PFSK-1 (cell line): Measurements from ENCODE around the gene TASP1.

Experiments used
- FOXP2 ChIP-seq: optimal IDR thresholded peaks from 2 replicates; pipeline ENCODE3; 2011; ENCODE audit warnings: borderline replicate concordance, control low read depth, inconsistent platforms; ENCODE audit not compliant: insufficient read depth; ENCODE audit errors: extremely low read length, extremely low read depth
- POLR2AphosphoS5 ChIP-seq: IDR thresholded peaks from 2 replicates; pipeline ENCODE4 v1.6.1; 2012; ENCODE audit warnings: low read depth, mild to moderate bottlenecking, control low read depth, low read length, moderate library complexity
- SIN3A ChIP-seq: IDR thresholded peaks from 2 replicates; pipeline ENCODE4 v1.6.1; 2012; ENCODE audit warnings: mild to moderate bottlenecking, low read length, moderate library complexity, borderline replicate concordance; ENCODE audit not compliant: insufficient read depth
- TAF1 ChIP-seq: IDR thresholded peaks from 2 replicates; pipeline ENCODE4 v1.6.1; 2012; ENCODE audit warnings: low read length, control low read depth, borderline replicate concordance; ENCODE audit not compliant: insufficient read depth
- TF ChIP-seq, protein P1 (sequence below), 2 experiments: IDR thresholded peaks; 2 replicates each; pipeline versions ENCODE4 v1.6.1 to v1.8.0; 2011 to 2012; ENCODE audit warnings: low read depth in 2 of 2, low read length in 2 of 2, control low read depth in 1 of 2, inconsistent platforms in 1 of 2, mild to moderate bottlenecking in 1 of 2, moderate library complexity in 1 of 2; ENCODE audit not compliant: insufficient read depth in 1 of 2

Gene TASP1

DNA sequence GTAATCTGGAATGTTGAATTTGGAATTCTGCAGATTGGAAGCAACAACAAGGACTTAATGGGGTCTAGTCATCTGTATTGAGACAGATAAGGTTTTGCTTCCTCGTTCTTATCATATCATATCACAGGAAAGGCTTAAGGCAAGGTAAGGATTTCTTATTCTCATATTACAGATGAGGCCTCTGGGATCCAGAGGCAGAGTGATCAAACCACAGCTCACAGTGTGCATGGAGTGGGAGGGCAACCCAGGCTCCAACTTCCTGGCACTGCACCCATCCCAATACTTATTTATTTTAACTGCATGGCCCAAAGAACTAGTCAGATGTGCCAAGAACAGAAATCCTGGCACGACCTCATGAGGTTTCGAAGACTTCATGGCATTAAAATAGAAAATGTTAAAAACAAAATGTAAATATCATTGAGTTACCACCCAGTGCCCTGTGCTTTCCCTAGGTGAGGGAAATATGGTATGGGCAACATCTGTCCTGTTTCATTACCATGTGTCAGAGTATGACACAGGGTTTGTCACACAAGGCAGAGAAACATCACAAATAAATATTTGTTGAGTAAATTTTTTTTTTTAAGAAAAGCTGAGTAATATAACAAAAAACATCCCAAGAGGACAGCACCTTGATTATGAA is 225.8 kb downstream of the TASP1 start:
- TF ChIP-seq POLR2AphosphoS5 (no peak), FOXP2 (no peak), SIN3A (no peak), TAF1 (no peak)
- TF ChIP-seq, protein P1, sequence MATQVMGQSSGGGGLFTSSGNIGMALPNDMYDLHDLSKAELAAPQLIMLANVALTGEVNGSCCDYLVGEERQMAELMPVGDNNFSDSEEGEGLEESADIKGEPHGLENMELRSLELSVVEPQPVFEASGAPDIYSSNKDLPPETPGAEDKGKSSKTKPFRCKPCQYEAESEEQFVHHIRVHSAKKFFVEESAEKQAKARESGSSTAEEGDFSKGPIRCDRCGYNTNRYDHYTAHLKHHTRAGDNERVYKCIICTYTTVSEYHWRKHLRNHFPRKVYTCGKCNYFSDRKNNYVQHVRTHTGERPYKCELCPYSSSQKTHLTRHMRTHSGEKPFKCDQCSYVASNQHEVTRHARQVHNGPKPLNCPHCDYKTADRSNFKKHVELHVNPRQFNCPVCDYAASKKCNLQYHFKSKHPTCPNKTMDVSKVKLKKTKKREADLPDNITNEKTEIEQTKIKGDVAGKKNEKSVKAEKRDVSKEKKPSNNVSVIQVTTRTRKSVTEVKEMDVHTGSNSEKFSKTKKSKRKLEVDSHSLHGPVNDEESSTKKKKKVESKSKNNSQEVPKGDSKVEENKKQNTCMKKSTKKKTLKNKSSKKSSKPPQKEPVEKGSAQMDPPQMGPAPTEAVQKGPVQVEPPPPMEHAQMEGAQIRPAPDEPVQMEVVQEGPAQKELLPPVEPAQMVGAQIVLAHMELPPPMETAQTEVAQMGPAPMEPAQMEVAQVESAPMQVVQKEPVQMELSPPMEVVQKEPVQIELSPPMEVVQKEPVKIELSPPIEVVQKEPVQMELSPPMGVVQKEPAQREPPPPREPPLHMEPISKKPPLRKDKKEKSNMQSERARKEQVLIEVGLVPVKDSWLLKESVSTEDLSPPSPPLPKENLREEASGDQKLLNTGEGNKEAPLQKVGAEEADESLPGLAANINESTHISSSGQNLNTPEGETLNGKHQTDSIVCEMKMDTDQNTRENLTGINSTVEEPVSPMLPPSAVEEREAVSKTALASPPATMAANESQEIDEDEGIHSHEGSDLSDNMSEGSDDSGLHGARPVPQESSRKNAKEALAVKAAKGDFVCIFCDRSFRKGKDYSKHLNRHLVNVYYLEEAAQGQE (IDR thresholded peaks at IDR 0.05; ENCODE audit: insufficient read depth in 1 of 2, low read depth in 2 of 2, low read length in 2 of 2), result no peak

DNA sequence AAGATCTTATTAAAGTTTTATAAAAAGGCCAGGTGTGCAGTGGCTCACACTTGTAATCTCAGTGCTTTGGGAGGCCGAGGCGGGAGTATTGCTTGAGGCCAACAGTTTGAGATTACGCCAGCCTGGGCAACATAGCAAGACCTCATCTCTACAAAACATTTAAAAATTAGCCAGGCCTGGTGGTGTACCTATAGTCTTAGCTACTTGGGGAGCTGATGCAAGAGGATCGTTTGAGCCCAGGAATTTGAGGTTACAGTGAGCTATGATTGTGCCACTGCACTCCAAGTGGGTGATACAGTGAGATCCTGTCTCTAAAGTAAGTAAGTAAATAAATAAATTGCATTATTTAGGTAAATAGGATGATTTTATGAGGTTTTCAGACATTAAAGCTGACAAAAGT is 234.4 kb downstream of the TASP1 start:
- no peak for TF ChIP-seq POLR2AphosphoS5

DNA sequence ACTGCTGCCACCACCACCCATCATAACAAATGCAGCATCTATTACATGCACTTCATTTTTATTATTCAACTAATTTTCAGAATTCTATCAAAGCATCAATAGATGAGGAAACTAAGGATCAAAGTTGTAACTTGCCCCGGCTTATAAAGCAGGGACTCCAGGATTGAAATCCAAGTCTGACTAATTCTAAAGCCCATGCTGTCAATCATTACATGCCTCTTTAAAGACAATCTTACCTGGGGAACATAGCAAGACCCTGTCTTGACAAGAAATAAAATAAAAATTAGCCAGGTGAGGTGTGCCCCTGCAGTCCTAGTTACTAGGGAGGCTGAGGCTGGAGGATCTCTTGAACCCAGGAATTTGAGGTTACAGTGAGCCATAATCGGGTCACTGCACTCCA is 235.3 kb downstream of the TASP1 start:
- TF ChIP-seq SIN3A, result no peak
- TF ChIP-seq, protein P1 (IDR thresholded peaks at IDR 0.05; ENCODE audit: insufficient read depth in 1 of 2, low read depth in 2 of 2, low read length in 2 of 2), result no peak
- no peak for TF ChIP-seq POLR2AphosphoS5
- TF ChIP-seq FOXP2, result no peak
- TF ChIP-seq TAF1, result no peak

DNA sequence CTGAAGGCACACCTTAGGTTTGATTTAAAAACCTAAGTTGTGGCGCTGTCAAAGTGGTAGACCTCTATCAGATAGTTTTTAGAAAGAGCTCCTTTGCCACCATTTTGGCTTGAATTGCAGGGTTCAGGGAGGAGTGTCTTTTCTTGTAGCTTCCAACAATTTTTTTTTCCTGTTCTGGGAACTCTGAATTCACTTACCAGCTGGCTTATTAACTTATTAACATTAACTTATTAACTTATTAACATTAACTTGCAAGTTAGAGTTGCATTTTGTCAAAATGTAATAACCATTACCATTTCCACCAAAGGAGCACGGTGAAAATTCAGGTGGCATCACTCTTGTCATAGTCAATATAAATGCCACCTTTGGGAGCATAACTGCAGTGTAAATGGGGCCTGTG is 235.7 kb downstream of the TASP1 start:
- TF ChIP-seq, protein P1 (IDR thresholded peaks at IDR 0.05; ENCODE audit: insufficient read depth in 1 of 2, low read depth in 2 of 2, low read length in 2 of 2), result no peak
- no peak for TF ChIP-seq FOXP2

DNA sequence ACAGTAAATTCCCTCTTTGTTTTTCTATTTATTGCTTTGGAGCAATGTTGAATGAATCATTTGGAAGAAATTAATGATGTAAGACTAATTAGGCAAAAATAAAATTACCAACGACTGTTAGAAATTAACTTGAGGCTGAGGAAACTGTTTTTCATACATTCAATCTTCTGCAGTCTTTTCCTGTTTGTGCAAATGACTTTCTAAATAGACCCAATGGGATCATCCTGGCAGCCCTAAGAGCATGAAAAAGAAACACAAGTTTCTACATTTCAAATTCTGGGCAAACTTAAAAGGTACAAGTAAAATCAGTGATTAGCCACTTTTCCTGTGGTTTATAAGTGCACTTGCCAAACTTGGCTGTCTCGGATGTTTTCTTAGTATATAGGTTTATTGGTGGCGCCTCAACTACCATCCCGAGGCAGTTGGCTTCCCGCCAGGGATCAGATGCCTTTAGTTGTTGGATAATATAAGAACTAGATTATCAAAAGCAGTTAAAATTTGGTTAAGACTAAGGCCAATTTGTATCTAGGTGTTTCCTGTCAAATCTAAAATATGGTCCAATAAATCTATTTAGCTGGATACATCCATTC is 236.5 kb downstream of the TASP1 start:
- no peak for TF ChIP-seq TAF1

DNA sequence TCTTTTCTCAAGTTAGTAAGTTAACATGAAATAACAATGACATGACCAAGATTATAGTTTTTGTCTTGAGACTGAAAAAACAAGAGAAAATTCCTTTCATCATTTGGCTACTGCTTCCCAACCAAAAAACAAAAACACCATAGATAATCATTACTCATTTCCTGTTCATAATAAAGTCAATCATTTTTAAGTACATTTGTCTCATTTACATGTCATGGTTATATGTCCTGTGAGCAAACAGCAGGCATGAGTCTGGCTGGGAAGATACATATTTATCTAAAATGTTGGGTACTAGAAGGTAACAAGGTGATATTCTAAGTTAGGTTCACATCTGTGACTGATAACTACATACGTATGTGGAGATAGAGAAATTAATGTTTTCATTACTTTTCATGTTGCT is 237.1 kb downstream of the TASP1 start:
- TF ChIP-seq, protein P1 (IDR thresholded peaks at IDR 0.05; ENCODE audit: insufficient read depth in 1 of 2, low read depth in 2 of 2, low read length in 2 of 2), result no peak
- TF ChIP-seq SIN3A, result no peak
- TF ChIP-seq POLR2AphosphoS5, result no peak
- no peak for TF ChIP-seq FOXP2
- no peak for TF ChIP-seq TAF1
